GM18499 (cell line): ENCODE measurements around the gene LBR.
"Not testable (repeated sequence)": the region's sequence is repeated elsewhere in the genome, so short reads cannot be mapped to it uniquely, and the experiment has no call there.

Experiments
- ATAC-seq: cut with Tn5 transposase; IDR thresholded peaks from one replicate; pipeline ENCODE4 v1.9.1; 2021; ENCODE audit warnings: moderate number of reproducible peaks; ENCODE audit not compliant: insufficient read depth, unreplicated experiment

The LBR gene

DNA sequence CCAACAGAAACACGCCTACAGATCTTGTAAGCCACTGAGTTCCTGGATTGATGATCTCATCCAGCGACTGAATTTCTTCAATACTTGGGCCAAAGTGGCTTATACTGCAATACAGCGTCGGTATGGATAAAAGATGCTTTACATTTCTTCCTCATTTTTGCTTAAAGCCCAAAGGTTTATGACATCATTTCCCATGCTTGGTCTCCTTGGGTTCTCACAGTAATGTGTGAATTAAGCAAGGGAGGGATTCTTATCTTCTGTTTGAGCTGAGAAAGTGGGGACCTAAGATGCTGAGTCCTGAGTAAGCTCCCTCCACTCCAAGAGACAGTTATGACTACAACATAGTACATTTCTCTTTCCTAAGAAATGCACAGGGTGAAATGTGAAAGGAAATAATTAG, 39.5 kb downstream of the LBR start:
- ATAC-seq: no peak

DNA sequence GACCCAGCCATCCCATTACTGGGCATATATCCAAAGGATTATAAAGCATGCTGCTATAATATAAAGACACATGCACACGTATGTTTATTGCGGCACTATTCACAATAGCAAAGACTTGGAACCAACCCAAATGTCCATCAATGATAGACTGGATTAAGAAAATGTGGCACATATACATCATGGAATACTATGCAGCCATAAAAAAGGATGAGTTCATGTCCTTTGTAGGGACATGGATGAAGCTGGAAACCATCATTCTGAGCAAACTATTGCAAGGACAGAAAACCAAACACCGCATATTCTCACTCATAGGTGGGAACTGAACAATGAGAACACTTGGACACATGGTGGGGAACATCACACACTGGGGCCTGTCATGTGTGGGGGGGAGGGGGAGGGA, 41.0 kb downstream of the LBR start:
- ATAC-seq: not testable (repeated sequence)

- ATAC-seq: no peak
Observed at GRCh38 chr1:225380691-225381090, 47.1 kb downstream of the LBR start.

DNA sequence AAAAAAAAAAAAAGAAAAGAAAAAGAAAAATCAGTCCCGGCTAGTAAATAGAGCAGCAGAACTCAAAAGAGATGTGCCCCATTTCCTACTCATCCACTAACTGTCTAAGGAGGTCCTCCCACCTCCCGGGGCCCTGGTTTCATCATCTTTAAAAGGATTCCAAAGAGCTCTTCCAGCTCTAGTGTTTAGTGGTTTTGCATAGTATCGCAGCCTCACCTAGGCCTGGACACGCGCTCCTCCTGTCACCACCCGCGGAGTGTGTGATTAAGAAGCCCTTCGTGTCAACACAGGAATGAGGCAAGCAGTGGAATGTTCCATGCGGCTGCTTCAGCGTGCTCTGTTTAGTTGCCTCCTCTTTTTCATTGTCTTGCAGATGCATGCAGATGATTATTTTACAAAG, 49.0 kb downstream of the LBR start:
- no peak for ATAC-seq

- no peak for ATAC-seq
Observed at GRCh38 chr1:225374996-225375395, 52.8 kb downstream of the LBR start.

DNA sequence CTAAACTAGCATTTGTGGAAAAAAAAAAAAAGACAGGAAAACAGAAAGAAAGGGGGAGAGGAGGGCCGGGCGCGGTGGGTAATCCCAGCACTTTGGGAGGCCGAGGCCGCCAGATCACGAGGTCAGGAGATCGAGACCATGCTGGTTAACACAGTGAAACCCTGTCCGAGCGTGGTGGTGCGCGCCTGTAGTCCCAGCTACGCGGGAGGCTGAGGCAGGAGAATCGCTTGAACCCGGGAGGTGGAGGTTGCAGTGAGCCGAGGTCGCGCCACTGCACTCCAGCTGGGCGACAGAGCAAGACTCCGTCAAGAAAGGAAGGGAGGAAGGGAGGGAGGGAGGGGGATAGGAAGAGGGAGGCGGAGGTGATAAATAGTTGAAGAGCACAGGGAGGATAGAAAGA, 54.7 kb downstream of the LBR start:
- no peak for ATAC-seq

DNA sequence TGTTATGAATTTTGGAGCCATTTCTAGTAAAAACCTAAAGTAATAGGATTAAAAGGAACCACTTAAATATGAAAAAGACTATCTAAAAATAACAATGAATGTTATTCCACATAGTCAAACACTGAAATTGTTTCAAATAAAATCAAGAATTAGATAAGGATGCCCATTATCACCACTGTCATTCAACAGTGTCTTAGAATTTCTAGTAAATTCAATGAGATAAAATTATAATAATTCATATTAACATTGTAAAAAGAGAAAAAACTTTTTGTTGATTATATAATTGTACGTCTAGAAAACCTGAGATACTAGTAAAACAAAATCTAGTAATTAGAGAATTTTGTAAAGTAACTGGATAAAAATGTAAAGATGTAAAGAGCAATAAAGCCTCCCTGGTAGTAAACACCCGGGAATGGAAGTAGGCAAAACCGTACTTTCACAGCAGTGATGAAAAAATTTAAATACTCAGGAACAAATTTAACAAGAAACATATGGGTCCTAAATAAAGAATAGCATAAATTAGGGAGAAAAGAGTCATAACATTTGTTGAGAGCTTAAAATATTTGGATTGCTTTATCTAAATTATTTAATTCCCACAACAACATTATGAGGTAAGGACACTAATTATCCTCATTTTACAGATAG, 56.4 kb downstream of the LBR start:
- no peak for ATAC-seq

GRCh38 chr1:225368036-225368552, 59.7 kb downstream of the LBR start:
- no peak for ATAC-seq

GRCh38 chr1:225366552-225366951, 61.3 kb downstream of the LBR start:
- no peak for ATAC-seq

DNA sequence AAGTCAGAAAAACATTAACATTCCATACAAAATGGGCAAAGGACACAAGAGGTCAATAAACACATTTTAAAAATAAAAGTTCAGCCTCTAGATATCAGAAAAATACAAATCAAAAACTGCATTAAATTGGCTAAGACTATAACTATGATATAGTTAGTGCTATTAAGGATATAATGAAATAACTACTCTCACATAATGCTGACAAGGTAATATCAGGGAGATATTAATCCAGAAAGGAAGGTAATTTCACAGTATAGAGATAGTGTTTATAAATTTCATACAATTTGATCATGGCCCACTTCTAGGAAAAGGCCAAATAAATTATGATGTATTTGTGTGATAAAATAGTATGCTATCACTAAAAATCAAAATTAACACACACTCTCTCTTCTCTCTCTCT, 61.8 kb downstream of the LBR start:
- ATAC-seq: no peak

GRCh38 chr1:225364439-225364838, 63.4 kb downstream of the LBR start:
- no peak for ATAC-seq

- ATAC-seq: no peak
Observed at GRCh38 chr1:225362805-225363204, 65.0 kb downstream of the LBR start.

- ATAC-seq: no peak
Observed at GRCh38 chr1:225361176-225361575, 66.7 kb downstream of the LBR start.

DNA sequence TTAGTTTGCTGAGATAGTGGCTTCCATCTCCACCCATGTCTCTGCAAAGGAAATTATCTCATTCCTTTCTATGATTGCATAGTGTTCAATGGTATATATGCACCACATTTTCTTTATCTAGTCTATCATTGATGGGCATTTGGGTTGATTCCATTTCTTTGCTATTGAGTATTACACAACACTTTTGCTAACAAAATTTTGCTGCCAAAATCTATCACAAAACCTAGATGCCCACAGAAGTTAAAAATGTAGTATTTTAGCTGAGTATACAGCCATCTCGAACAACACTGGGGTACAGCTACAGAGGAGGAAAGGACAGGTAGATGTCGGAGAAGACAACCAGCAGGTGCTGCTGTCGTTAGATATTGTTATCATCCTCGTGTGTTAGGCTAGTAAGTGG, 67.7 kb downstream of the LBR start:
- no peak for ATAC-seq

DNA sequence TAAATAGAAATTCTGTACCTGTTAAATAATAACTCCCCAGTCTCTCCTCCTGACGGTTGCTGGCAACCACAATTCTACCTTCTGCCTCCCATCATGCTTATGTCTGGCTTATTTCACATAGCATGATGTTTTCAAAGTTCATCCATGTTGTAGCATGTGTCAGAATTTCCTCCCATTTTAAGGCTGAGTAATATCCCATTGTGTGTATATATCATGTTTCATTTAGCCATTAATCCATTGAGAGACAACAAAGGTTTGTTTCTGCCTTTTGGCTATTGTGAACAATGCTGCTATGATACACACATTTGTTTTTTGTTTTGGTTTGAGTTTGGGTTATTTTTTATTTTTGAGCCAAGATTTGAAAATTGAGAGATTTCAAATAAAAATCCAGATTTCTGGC, 72.0 kb downstream of the LBR start:
- ATAC-seq: no peak

DNA sequence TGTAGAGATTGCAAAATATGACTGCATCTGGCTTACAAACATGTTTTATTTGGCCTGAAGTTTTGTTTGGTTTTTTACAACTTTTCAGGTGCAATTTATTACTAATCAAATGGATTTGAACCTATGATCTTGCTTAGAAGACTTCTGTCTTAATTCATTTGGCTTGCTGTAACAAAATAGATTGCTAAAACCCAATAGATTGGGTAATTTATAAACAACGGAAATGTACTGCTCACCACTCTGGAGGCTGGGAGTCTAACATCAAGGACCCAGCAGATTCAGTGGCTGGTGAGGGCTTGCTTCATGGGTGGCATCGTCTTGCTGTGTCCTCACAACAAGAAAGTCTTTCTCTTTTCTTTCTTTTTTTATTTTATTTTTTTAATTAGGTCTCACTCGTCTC, 72.9 kb downstream of the LBR start:
- ATAC-seq: no peak
